K562 (cell line): Measurements from ENCODE around the gene SLC37A4. TPM values are rescaled to one million over a fixed set of nuclear protein-coding genes. Genes with fewer than 3 reads are reported as not detected.

Source experiments
- BCLAF1 ChIP-seq, 2 experiments: fragments of 450-650 bp in 1 of 2; IDR thresholded peaks; 2 replicates each; pipeline ENCODE4 v1.6.1; 2011 to 2017; ENCODE audit warnings: low read depth in 2 of 2, antibody characterized with exemption in 1 of 2, borderline replicate concordance in 1 of 2, low read length in 1 of 2, mild to moderate bottlenecking in 1 of 2, mixed read lengths in 1 of 2; ENCODE audit not compliant: control insufficient read depth in 1 of 2
- CGGBP1 ChIP-seq: fragments of 250-450 bp; sonication (Bioruptor Pico); IDR thresholded peaks from 2 replicates; pipeline ENCODE4 v1.9.0; 2021; ENCODE audit warnings: mild to moderate bottlenecking
- E2F8 ChIP-seq: fragments of 450-650 bp; IDR thresholded peaks from 2 replicates; pipeline ENCODE4 v1.7.1; 2018; ENCODE audit warnings: mild to moderate bottlenecking, low read depth; ENCODE audit not compliant: partially characterized antibody
- ELF4 ChIP-seq: fragments of 450-650 bp; formaldehyde crosslinking; IDR thresholded peaks from 2 replicates; pipeline ENCODE4 v1.4.0; 2022; ENCODE audit warnings: missing genetic modification characterization
- GATAD2B ChIP-seq: fragments of 450-650 bp; IDR thresholded peaks from 2 replicates; pipeline ENCODE4 v1.6.1; 2017; ENCODE audit warnings: mild to moderate bottlenecking, borderline replicate concordance
- ILK ChIP-seq: fragments of 450-650 bp; IDR thresholded peaks from 2 replicates; pipeline ENCODE4 v1.6.1; 2016; ENCODE audit warnings: missing genetic modification characterization, low read depth, mild to moderate bottlenecking, missing compliant biosample characterization, moderate library complexity, borderline replicate concordance
- NR2C1 ChIP-seq, 2 experiments: fragments of 450-650 bp; IDR thresholded peaks; 2 replicates each; pipeline ENCODE4 v1.6.1; 2017; ENCODE audit warnings: mild to moderate bottlenecking in 2 of 2, antibody characterized with exemption in 1 of 2, inconsistent platforms in 1 of 2, missing compliant biosample characterization in 1 of 2, missing genetic modification characterization in 1 of 2
- RBM14 ChIP-seq: fragments of 200-400 bp; formaldehyde crosslinking; IDR thresholded peaks from 2 replicates; pipeline ENCODE4 v1.6.1; 2018; ENCODE audit warnings: low read depth, mild to moderate bottlenecking, low read length, moderate library complexity, borderline replicate concordance; ENCODE audit not compliant: insufficient read depth
- RBM22 ChIP-seq: fragments of 200-400 bp; formaldehyde crosslinking; IDR thresholded peaks from 2 replicates; pipeline ENCODE4 v1.6.1; 2018; ENCODE audit warnings: low read length, low read depth; ENCODE audit not compliant: poor library complexity, severe bottlenecking
- SP1 ChIP-seq: sonication (generic); formaldehyde crosslinking; IDR thresholded peaks from 2 replicates; pipeline ENCODE4 v1.8.1; 2022; ENCODE audit warnings: mild to moderate bottlenecking, missing genetic modification reagents
- TEAD2 ChIP-seq: fragments of 450-650 bp; IDR thresholded peaks from 2 replicates; pipeline ENCODE4 v1.6.1; 2016; ENCODE audit warnings: missing genetic modification characterization, control low read depth, missing compliant biosample characterization
- polyA plus RNA-seq, 8 experiments: library from polyadenylated mRNA; depleted of rRNA in 4 of 8; stranded (reverse) in 5 of 8; unstranded in 3 of 8; fragments of >200 nt; fragmentation: Nextera tagmentation in 2 of 8; fragmentation: Illumina TruSeq in 1 of 8; extraction: Ambion mirVana in 2 of 8; extraction: Trizol in 1 of 8; gene quantifications; 2 replicates each; pipeline versions ENCODE4 v1.2.1 to v1.2.3, GENCODE V29; 2011 to 2014; ENCODE audit warnings: inconsistent platforms in 1 of 8, missing spikeins in 1 of 8
- total RNA-seq, 7 experiments: library from RNA; depleted of rRNA in 6 of 7; stranded (reverse); fragments of >200 nt in 6 of 7; fragmentation: Illumina TruSeq in 2 of 7; extraction: Trizol in 2 of 7; gene quantifications; 2 replicates each; pipeline versions ENCODE4 v1.2.1 to v1.2.3, GENCODE V29; 2011 to 2021; ENCODE audit warnings: low replicate concordance in 1 of 7
- TF ChIP-seq, protein P1 (sequence below): sonication (generic); formaldehyde crosslinking; IDR thresholded peaks from 2 replicates; pipeline ENCODE4 v1.8.0; 2022; ENCODE audit warnings: mild to moderate bottlenecking, missing genetic modification reagents
- TF ChIP-seq, protein P2 (sequence below): sonication (generic); formaldehyde crosslinking; IDR thresholded peaks from 2 replicates; pipeline ENCODE4 v1.8.0; 2022; ENCODE audit warnings: mild to moderate bottlenecking, missing genetic modification reagents

Gene SLC37A4
- total and polyA plus RNA-seq, 9 of the 15 experiments (the other 6 are each of a cell fraction or from before 2014, with no cell fraction given), result 24.7 to 73.9 (median 40.7) TPM

GRCh38 chr11:119018074-119018938, 12.4 kb downstream of the SLC37A4 start, which contains the start of the genes RPS25 and TRAPPC4 (continued):
- TF ChIP-seq RBM14 (no peak), GATAD2B (no peak), CGGBP1 (no peak), SP1 (peak; percentile 98), NR2C1 (IDR thresholded peaks at IDR 0.05) (peak; percentile 100), NR2C1 (tag; IDR thresholded peaks at IDR 0.05) (peak; percentile 100), ELF4 (CRISPR knock-in tag) (no peak), TEAD2 (tag) (no peak), RBM22 (peak; percentile 50), ILK (tag) (no peak), BCLAF1 (IDR thresholded peaks at IDR 0.05; ENCODE audit: borderline replicate concordance in 1 of 2, control insufficient read depth in 1 of 2, low read depth in 2 of 2, low read length in 1 of 2) (peak in 1 of 2 experiments; percentile 90; a peak in 2 of 4 replicates), E2F8 (peak; percentile 94)
- TF ChIP-seq, protein P1, sequence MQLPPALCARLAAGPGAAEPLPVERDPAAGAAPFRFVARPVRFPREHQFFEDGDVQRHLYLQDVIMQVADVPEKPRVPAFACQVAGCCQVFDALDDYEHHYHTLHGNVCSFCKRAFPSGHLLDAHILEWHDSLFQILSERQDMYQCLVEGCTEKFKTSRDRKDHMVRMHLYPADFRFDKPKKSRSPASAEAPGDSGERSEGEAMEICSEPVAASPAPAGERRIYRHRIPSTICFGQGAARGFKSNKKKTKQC (CRISPR knock-in tag), result peak; percentile 53; the same call in 1 of the 2 replicates
- TF ChIP-seq, protein P2, sequence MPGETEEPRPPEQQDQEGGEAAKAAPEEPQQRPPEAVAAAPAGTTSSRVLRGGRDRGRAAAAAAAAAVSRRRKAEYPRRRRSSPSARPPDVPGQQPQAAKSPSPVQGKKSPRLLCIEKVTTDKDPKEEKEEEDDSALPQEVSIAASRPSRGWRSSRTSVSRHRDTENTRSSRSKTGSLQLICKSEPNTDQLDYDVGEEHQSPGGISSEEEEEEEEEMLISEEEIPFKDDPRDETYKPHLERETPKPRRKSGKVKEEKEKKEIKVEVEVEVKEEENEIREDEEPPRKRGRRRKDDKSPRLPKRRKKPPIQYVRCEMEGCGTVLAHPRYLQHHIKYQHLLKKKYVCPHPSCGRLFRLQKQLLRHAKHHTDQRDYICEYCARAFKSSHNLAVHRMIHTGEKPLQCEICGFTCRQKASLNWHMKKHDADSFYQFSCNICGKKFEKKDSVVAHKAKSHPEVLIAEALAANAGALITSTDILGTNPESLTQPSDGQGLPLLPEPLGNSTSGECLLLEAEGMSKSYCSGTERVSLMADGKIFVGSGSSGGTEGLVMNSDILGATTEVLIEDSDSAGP (CRISPR knock-in tag), result no peak
